GM18517 (cell line): ENCODE data around the gene WASHC2A.
"Not testable (repeated sequence)": the region's sequence is repeated elsewhere in the genome, so short reads cannot be mapped to it uniquely, and the experiment has no call there.

Experiments used
- ATAC-seq: cut with Tn5 transposase; IDR thresholded peaks from one replicate; pipeline ENCODE4 v1.9.1; 2021; ENCODE audit warnings: mild to moderate bottlenecking, moderate library complexity; ENCODE audit not compliant: unreplicated experiment

Gene WASHC2A

DNA sequence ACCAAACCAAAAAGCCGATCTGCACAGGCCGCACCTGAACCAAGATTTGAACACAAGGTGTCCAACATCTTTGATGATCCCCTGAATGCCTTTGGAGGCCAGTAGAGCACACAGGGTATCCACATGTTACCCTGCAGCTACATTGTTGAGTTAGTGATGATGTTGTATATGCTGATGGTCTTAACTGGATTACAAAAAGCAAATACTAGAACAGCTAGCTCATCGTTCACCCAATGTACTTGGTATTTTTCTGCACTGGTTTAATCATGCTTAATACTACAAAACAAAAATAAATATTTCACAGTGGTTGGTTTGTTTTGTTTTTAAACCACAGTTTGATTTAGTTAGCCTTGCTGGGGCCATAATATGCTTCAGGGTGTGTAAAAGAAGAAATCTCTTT is 65.1 kb downstream of the WASHC2A start:
- not testable (repeated sequence) for ATAC-seq

DNA sequence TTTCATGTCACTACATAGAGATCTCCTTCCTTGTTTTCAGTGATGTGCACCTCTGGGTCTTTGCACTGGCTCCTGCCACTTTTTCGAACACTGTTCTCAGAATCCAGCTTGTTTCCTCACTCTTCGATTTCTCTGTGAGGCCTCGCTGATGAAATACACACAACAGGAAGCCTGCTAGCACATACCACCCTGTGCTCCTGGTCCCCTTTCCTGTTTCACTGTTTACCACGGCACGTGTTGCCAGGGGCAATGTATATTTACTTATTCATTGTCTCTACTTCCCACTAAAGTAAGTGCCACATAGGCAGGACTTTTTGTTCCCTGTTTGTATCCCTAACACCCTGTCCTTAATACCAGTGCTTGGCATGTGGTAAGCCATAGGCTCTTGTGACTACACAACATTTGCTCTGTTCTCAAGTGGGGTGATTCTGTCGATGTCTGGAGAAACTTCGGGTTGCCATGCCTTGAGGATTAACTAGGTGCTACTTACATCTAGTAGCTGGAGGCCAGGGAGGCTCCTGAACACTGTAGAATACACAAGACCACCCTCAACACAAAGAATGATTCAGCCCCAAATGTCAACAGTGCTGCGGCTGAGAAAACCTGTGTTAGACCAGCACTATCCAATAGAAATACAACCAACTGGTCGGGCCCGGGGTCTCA is 75.9 kb downstream of the WASHC2A start:
- not testable (repeated sequence) for ATAC-seq

DNA sequence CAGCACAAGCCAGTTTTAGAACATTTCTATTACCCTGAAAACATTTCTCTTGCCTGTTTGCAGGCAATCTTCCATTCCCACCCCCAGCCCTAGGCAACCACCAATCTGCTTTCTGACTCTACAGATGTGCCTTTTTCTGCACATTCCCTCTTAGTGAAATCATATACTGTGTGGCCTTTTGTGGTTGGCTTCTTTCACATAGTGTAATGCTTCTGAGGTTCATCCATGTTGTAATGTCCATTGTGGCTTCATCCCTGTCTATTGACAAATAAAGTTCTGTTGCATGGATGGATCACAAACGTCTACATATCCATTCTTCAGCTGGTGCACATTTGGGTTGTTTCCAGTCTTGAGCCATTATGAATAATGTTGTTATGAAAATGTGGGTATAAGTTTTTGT is 77.8 kb downstream of the WASHC2A start:
- ATAC-seq, result not testable (repeated sequence)

DNA sequence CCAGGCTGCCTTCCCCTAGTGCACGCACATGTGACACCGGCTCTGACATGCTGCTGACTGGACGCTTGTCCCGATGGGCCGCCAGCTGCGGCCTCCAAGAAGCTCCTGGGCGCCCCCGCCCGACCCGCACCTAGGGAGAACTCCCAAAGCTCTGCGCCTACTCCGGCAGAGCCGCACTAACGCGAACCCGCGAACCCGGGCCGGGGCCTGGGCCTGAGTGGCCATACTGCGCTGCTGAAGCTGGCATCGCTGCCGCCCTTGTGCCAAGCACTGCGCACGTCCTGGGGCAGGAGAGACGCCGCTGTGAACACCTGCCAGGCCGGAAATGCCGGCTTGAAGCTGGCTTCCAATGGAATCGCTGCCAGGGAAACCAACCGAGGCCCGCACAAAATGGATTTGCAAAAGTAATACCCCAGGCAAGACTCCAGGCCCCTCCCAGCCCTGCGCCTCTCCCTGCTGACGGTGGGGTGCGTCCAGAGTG is 85.1 kb downstream of the WASHC2A start:
- ATAC-seq, result no peak

DNA sequence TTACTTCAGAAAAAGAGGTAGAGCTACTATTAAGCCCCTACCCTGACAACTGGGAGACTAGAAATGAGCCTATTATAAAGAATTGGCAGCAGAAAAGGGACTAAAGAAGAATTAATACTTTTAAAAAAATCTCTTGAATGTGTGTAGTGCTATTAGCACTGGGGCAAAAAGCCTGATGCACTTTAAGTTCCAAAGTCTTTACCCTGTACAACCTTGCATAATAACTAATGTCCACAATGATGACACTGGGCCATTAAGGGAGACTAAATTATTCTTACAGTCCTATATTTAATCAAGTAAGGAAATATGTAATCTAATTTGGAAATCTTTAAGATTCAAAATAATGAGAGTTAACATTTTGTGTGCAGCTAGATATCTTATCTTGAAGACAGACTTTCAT is 90.1 kb downstream of the WASHC2A start:
- not testable (repeated sequence) for ATAC-seq

DNA sequence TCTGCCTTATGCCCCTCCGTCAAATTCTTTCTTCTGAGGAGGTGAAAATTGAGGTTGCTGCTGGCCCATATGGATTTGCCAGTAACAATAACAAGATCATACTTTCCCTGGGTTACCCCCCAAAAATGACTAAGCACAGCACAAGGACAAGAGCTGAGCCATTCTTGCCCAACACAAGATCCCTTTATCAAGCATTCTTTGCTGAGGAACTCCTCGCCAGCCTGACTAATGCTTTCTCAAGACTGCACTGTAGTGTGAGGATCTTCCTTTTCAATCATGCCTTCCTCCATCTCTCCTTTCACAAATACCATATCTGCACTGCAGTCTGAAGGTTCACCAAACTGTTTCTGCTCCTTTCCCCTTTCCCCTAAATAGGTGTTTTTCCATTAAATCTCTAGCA is 92.1 kb downstream of the WASHC2A start:
- not testable (repeated sequence) for ATAC-seq

DNA sequence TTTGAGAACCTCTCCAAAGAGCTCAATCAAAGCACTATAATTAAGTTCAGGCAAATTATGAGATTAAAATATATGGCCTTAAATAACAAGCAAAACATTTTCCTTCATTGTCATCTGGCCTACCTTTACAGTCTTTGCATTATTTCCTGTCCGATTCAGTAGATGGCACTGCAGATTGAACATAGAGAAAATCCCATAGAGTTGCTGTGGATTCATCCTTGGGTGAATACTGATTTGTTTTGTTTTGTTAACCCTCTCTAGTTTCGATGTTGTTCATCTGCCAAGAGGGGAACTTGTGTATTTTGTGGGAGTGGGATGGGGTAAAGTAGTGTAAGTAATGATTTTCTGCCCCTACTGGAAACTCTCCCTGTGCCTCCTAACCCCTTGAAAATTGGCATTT is 97.3 kb downstream of the WASHC2A start:
- not testable (repeated sequence) for ATAC-seq

DNA sequence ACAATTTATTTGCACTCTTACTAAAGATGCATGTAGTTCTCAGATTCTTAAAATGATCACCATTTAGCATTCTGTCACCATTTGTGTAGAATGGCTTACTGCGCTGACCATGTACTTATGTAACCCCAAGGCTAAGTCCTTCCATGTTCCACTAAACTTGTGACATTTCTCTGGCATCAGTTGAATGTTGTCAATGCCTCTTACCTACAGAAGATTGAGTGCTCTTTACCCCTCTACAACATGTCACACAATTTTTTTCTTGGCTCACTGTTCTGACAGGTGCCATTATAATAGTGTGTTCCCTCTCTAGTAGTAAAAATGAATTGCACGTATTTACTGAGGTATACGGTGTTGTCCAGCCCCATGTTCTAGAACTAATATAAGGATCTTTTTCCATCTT is 100.1 kb downstream of the WASHC2A start:
- not testable (repeated sequence) for ATAC-seq

DNA sequence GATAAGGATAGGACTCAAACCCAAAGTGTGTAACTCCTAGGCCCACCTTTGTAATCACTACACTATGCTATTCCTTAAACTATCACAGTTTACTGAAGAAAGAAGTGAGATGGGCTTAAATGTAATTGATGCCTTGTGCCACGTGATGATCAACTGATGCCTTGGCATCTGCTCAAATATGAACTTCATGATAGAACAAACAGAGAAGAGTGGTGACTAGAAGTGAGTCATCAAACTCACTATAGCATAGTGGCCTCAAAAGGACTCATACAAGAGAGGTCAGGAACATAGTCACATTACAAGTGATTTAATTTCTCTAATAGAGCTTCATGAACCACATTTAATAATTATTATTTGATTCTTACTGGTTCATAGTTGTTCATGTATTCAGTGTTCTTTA is 101.8 kb downstream of the WASHC2A start:
- ATAC-seq, result not testable (repeated sequence)

DNA sequence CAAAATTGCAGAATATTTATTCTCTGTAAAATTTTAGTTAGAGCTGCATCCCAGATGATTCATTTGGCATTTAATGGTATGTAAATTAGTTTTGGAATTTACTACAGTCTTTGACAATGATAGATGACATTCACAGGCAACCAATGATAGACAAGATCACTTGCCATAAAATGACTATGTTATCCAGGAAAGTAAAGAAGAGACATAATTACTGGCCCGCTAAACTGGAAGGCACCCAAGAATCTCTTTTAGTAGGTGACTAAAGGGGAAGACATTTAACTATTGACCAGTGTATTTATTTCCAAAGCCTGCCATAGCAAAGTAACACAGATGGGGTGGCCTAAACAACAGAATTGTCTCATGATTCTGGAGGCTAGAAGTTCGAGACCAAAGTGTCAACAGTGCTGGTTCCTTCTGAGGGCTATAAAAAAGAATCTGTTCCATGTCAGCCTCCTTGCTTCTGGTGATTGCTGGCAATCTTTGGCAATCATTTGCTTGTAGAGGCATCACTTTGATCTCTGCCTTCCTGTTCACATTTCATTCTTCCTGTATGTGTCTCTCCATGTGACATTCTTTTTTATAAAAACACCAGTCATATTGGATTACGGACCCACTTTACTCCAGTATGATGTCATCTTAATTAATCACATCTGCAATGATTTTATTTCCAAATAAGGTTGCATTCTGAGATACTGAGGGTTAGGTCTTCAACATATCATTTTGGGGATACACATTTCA is 107.2 kb downstream of the WASHC2A start:
- not testable (repeated sequence) for ATAC-seq
